ENCODE data around the gene MPC2.
"Not testable (repeated sequence)": the region's sequence is repeated elsewhere in the genome, so short reads cannot be mapped to it uniquely, and the experiment has no call there.

MPC2 gene

GRCh38 chr1:167934426-167935215 lies 2.3 kb downstream of the MPC2 start:
- DNase-seq = peak; percentile 16

- DNase-seq = no peak
Observed at GRCh38 chr1:167933788-167934187, 3.1 kb downstream of the MPC2 start.

- DNase-seq = no peak
Observed at GRCh38 chr1:167929725-167930124, 7.1 kb downstream of the MPC2 start.

GRCh38 chr1:167928919-167929318 lies 8.0 kb downstream of the MPC2 start:
- DNase-seq = not testable (repeated sequence)

GRCh38 chr1:167928457-167928852 lies 8.4 kb downstream of the MPC2 start:
- no peak for DNase-seq

GRCh38 chr1:167927046-167927754 lies 9.7 kb downstream of the MPC2 start:
- no peak for DNase-seq

- DNase-seq = no peak
Observed at GRCh38 chr1:167926486-167926997, 10.3 kb downstream of the MPC2 start.

GRCh38 chr1:167924543-167925231 lies 12.2 kb downstream of the MPC2 start:
- no peak for DNase-seq

GRCh38 chr1:167924102-167924501 lies 12.8 kb downstream of the MPC2 start:
- no peak for DNase-seq

- no peak for DNase-seq
Observed at GRCh38 chr1:167923324-167924056, 13.4 kb downstream of the MPC2 start.

GRCh38 chr1:167922611-167923074 lies 14.2 kb downstream of the MPC2 start:
- no peak for DNase-seq

GRCh38 chr1:167922023-167922422 lies 14.8 kb downstream of the MPC2 start:
- no peak for DNase-seq

- DNase-seq = no peak
Observed at GRCh38 chr1:167916766-167917511, 19.9 kb downstream of the MPC2 start.

- no peak for DNase-seq
Observed at GRCh38 chr1:167915569-167915968, 21.3 kb downstream of the MPC2 start.

GRCh38 chr1:167913895-167914496 lies 22.9 kb downstream of the MPC2 start, which contains the start of gene ADCY10:
ADCY10 (minus strand) TSS chr1:167914134; CDS start chr1:167905140, 8,994 bp downstream.
- DNase-seq = no peak

- DNase-seq = no peak
Observed at GRCh38 chr1:167912294-167912693, 24.6 kb downstream of the MPC2 start.

- no peak for DNase-seq
Observed at GRCh38 chr1:167911413-167911812, 25.5 kb downstream of the MPC2 start.

GRCh38 chr1:167910530-167910929 lies 26.3 kb downstream of the MPC2 start:
- DNase-seq = no peak

- no peak for DNase-seq
Observed at GRCh38 chr1:167909691-167910180, 27.1 kb downstream of the MPC2 start.

- no peak for DNase-seq
Observed at GRCh38 chr1:167905671-167906070, 31.2 kb downstream of the MPC2 start.

GRCh38 chr1:167905182-167905581 lies 31.7 kb downstream of the MPC2 start:
- no peak for DNase-seq

Data from NCI-H345 (cell line).